Esophagus muscularis mucosa (tissue), 4 donors: ENCODE results near the gene RGS12. TPM values are rescaled to one million over a fixed set of nuclear protein-coding genes. Genes with fewer than 3 reads are reported as not detected.
A peak's percentile ranks its signal among the peaks of the same experiment; 100 is the strongest.

ENCODE experiments used
- DNase-seq: peaks from one replicate; pipeline ENCODE4 v3.0.0-alpha.2; 2017; ENCODE audit errors: extremely low spot score
- H3K27ac ChIP-seq, 4 donors: fragments of 200-600 bp; sonication (generic); replicated peaks in 1 of 4; 1 replicate in 3 of 4; 2 replicates in 1 of 4; pipeline ENCODE4 v1.5.1; 2016 to 2019; ENCODE audit warnings: mild to moderate bottlenecking in 1 of 4
- H3K27me3 ChIP-seq, 4 donors: fragments of 200-600 bp; sonication (generic); one replicate each; pipeline versions ENCODE4 v1.5.1 to v1.6.0; 2016 to 2019
- H3K36me3 ChIP-seq, 4 donors: fragments of 200-600 bp; sonication (generic); one replicate each; pipeline ENCODE4 v1.5.1; 2016 to 2019
- H3K4me1 ChIP-seq, 4 donors: fragments of 200-600 bp; sonication (generic); one replicate each; pipeline ENCODE4 v1.5.1; 2016 to 2019
- H3K4me3 ChIP-seq, 4 donors: fragments of 200-600 bp; sonication (generic); 1 replicate in 2 of 4; 2 replicates in 2 of 4; pipeline ENCODE4 v1.5.1; 2016 to 2019; ENCODE audit warnings: mild to moderate bottlenecking in 4 of 4, moderate library complexity in 1 of 4
- H3K9me3 ChIP-seq, 4 donors: fragments of 200-600 bp; sonication (generic); 1 replicate in 3 of 4; 2 replicates in 1 of 4; pipeline ENCODE4 v1.5.1; 2016 to 2019
- CTCF ChIP-seq, 3 experiments: fragments of 200-600 bp in 2 of 3; fragments of 450-650 bp in 1 of 3; sonication (generic) in 2 of 3; IDR thresholded peaks; one replicate each; pipeline ENCODE4 v1.5.1; 2017 to 2019; ENCODE audit warnings: antibody characterized with exemption in 3 of 3, mild to moderate bottlenecking in 2 of 3, moderate library complexity in 1 of 3
- EP300 ChIP-seq: sonication (generic); formaldehyde crosslinking; IDR thresholded peaks from one replicate; pipeline ENCODE4 v1.6.1; 2017; ENCODE audit warnings: antibody characterized with exemption
- POLR2A ChIP-seq: fragments of 450-650 bp; IDR thresholded peaks from one replicate; pipeline ENCODE4 v1.6.1; 2017; ENCODE audit warnings: antibody characterized with exemption, moderate library complexity, mild to moderate bottlenecking, low read depth
- POLR2AphosphoS5 ChIP-seq, 2 donors: sonication (generic); formaldehyde crosslinking; IDR thresholded peaks; one replicate each; pipeline ENCODE4 v1.6.1; 2017; ENCODE audit warnings: antibody characterized with exemption in 2 of 2
- WGBS: methylation state at CpG from one replicate; pipeline ENCODE4 v1.1.5; 2018; 5-methylcytosine and 5-hydroxymethylcytosine counted together
- intact Hi-C: fragments of 100-400 bp; cut with DNase I; formaldehyde crosslinking; loops from one replicate; pipeline ENCODE4 v1.15.1; 2023
- total RNA-seq, 4 donors: library from RNA; depleted of rRNA; stranded (reverse); fragments of >200 nt; gene quantifications; one replicate each; pipeline versions ENCODE4 v1.1.0 to v1.2.1, GENCODE V29; 2016

RGS12 gene
- total RNA-seq, 4 donors from 2014 or later: 16.2 to 23.0 (median 19.2) TPM

DNA sequence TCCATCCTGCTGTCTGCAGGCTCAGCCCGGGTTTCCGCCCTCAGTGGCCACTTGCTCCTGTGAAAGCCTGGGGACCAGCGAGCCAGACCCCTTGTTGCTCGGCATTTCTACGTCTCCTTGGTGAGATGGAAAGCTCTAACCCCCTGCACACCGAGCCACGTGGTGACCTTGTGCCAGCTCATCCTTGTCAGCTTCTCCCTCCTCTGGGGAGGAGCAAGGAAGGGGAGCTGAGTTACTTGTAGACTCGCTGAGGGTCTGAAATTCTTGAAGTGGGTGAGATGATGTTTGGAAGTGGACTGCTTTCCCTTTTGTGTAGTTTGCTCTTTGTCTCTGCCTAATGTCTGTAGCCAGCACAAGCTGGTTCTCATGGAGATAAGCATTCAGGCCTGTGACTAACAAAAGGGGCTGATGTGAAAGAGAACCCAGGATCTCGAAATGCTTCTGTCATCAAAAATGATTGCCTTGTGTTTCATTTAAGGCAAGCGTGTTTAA, 29.3 kb downstream of the RGS12 start:
- intact Hi-C loops: no loop called here
- no peaks in the 10 kb centered on the region for H3K9me3 ChIP-seq
- peaks cover 0 to 25% (median 19%) of the 10 kb centered on the region in 4 donors for H3K36me3 ChIP-seq
- no peaks in the 10 kb centered on the region for H3K27me3 ChIP-seq
- TF ChIP-seq POLR2A: no peak
- TF ChIP-seq EP300: no peak
- TF ChIP-seq CTCF (IDR thresholded peaks at IDR 0.05): no peak
- no peak for TF ChIP-seq POLR2AphosphoS5 (IDR thresholded peaks at IDR 0.05)
- no peak overlapping the region for H3K4me3 ChIP-seq
- 76% methylated on average over 8 of the region's 10 CpGs for WGBS
- H3K4me1 ChIP-seq: peaks cover 13 to 25% (median 19%) of the 10 kb centered on the region in 4 donors
- DNase-seq: no peak
- no peak overlapping the region for H3K27ac ChIP-seq

GRCh38 chr4:3323071-3323481, 30.3 kb downstream of the RGS12 start:
- no peaks in the 10 kb centered on the region for H3K9me3 ChIP-seq
- H3K36me3 ChIP-seq: peaks cover 0 to 16% (median 10%) of the 10 kb centered on the region in 4 donors
- no peak for DNase-seq
- no peak overlapping the region for H3K27ac ChIP-seq
- peaks cover 13 to 25% (median 19%) of the 10 kb centered on the region in 4 donors for H3K4me1 ChIP-seq
- no peaks in the 10 kb centered on the region for H3K27me3 ChIP-seq
- 93% methylated on average over 21 of the region's 21 CpGs for WGBS
- TF ChIP-seq CTCF (IDR thresholded peaks at IDR 0.05) (no peak), POLR2A (no peak), POLR2AphosphoS5 (IDR thresholded peaks at IDR 0.05) (no peak)
- intact Hi-C loops: no loop called here
- H3K4me3 ChIP-seq: no peak overlapping the region

DNA sequence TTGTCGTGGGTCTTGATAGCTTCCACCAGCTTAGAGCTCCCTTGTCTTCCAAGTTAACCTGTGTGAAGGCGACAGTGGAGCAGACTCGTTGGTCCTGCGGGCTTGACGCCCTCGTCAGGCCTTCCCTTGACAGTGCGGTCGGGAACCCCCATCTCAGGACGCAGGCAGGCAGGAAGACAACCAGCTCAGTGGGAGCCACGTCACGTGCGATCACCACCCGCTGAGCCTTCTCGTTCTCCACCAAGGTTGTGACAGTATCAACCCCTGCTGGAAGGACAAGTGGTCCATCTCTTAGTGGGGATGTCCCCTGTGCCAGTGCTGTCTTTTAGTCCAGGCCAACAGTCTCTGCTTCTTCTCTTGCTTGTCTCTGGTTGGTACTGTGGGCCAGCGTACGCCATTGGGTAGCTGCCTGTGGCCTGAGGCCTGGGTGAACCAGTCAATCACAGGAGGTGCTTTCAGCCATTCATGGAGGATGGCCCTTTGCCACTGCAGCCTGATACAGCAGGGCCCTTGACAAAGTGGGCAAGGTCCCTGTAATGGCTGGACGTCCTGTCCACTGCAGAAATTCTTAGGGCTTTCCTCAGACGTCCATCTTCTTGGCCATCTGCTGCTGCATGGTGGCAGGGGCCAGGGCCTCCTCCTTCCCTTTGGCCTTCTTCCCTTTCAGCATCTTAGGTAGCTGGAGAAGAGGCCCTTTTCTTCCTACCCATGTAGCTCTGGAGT, 31.4 kb downstream of the RGS12 start:
- Histone ChIP-seq H3K4me3 (no peak overlapping the region), H3K4me1 (peaks cover 13 to 25% (median 17%) of the 10 kb centered on the region in 4 donors), H3K9me3 (no peaks in the 10 kb centered on the region), H3K27me3 (no peaks in the 10 kb centered on the region), H3K27ac (no peak overlapping the region), H3K36me3 (peaks cover 0 to 6% (median 4%) of the 10 kb centered on the region in 4 donors)
- no peak for DNase-seq
- TF ChIP-seq POLR2A (no peak), POLR2AphosphoS5 (IDR thresholded peaks at IDR 0.05) (no peak), EP300 (no peak), CTCF (IDR thresholded peaks at IDR 0.05) (no peak)
- intact Hi-C loops: no loop called here
- WGBS: 91% methylated on average over 18 of the region's 18 CpGs

DNA sequence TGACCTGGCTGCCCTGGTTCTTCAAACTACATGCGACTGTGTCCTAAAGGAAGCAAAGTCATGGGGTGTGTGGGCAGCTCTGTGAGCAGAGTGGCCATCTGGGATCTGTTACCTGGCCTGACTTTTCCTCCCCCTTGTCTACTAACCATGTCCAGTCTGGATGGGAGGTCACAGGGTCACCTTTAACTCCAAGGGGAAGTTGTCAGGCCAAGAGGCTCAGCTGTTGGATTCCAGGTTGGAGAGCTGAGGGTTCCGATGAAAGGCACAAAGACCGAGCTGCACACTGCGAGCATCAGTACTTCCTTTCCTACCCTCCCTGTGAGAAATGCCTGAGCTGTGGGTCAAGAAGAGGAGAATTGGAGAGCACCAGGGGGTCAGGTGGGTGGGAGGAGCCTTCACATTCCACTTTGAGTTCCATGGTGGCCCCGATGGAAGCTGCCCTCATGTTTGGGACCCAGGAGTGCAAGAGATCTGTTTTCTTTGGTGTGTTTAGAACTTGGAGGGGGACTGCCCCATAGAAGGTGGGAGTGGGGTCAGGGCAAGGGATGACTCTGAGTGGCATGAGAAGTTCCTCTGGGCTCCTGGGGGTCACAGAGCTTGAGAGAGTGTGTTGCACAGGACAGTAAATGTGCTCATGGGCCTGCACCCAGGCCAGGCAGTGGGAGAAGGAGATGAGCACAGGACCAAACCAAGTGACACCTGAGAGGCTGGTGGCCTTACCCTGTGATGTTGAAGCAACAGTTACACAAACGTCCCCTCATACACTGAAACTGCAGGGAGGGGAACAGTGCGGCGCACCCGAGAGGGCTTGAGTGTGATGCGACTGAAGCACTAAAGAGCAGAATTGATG, 36.2 kb downstream of the RGS12 start:
- H3K9me3 ChIP-seq: no peaks in the 10 kb centered on the region
- TF ChIP-seq POLR2AphosphoS5 (IDR thresholded peaks at IDR 0.05): no peak
- TF ChIP-seq EP300: no peak
- no peak for TF ChIP-seq POLR2A
- no peak for TF ChIP-seq CTCF (IDR thresholded peaks at IDR 0.05)
- WGBS: 93% methylated on average over 9 of the region's 10 CpGs
- no peak overlapping the region for H3K4me3 ChIP-seq
- no peak overlapping the region for H3K27ac ChIP-seq
- no peaks in the 10 kb centered on the region for H3K36me3 ChIP-seq
- intact Hi-C loops: no loop called here
- DNase-seq: peak; percentile 75
- H3K4me1 ChIP-seq: peaks cover 0 to 6% (median 2%) of the 10 kb centered on the region in 4 donors
- no peaks in the 10 kb centered on the region for H3K27me3 ChIP-seq
